PFSK-1 (cell line): ENCODE data around the gene GMDS.

Source experiments
- FOXP2 ChIP-seq: optimal IDR thresholded peaks from 2 replicates; pipeline ENCODE3; 2011; ENCODE audit warnings: borderline replicate concordance, control low read depth, inconsistent platforms; ENCODE audit not compliant: insufficient read depth; ENCODE audit errors: extremely low read length, extremely low read depth
- POLR2AphosphoS5 ChIP-seq: IDR thresholded peaks from 2 replicates; pipeline ENCODE4 v1.6.1; 2012; ENCODE audit warnings: low read depth, mild to moderate bottlenecking, control low read depth, low read length, moderate library complexity
- SIN3A ChIP-seq: IDR thresholded peaks from 2 replicates; pipeline ENCODE4 v1.6.1; 2012; ENCODE audit warnings: mild to moderate bottlenecking, low read length, moderate library complexity, borderline replicate concordance; ENCODE audit not compliant: insufficient read depth
- TAF1 ChIP-seq: IDR thresholded peaks from 2 replicates; pipeline ENCODE4 v1.6.1; 2012; ENCODE audit warnings: low read length, control low read depth, borderline replicate concordance; ENCODE audit not compliant: insufficient read depth
- TF ChIP-seq, protein P1 (sequence below), 2 experiments: IDR thresholded peaks; 2 replicates each; pipeline versions ENCODE4 v1.6.1 to v1.8.0; 2011 to 2012; ENCODE audit warnings: low read depth in 2 of 2, low read length in 2 of 2, control low read depth in 1 of 2, inconsistent platforms in 1 of 2, mild to moderate bottlenecking in 1 of 2, moderate library complexity in 1 of 2; ENCODE audit not compliant: insufficient read depth in 1 of 2

Gene GMDS

DNA sequence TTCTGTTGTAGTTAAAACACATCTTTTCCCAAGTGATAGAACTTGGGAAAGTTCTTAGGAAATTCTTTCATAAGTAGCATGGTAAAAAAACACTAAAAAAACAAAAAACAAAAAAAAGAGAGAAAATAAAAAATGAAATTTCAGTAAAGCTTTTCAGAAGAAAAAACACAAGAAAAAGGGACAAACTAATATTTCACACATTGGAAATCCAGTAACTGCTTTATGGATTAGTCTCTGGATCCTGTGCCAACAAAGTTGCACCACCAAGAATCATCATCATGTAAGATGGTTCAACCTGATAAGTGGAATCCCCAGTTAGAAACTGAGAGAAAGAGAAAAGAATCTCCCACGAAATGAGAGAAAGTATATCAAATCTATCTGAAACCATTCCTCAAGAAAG is 144.2 kb downstream of the GMDS start:
- TF ChIP-seq SIN3A: no peak
- TF ChIP-seq, protein P1, sequence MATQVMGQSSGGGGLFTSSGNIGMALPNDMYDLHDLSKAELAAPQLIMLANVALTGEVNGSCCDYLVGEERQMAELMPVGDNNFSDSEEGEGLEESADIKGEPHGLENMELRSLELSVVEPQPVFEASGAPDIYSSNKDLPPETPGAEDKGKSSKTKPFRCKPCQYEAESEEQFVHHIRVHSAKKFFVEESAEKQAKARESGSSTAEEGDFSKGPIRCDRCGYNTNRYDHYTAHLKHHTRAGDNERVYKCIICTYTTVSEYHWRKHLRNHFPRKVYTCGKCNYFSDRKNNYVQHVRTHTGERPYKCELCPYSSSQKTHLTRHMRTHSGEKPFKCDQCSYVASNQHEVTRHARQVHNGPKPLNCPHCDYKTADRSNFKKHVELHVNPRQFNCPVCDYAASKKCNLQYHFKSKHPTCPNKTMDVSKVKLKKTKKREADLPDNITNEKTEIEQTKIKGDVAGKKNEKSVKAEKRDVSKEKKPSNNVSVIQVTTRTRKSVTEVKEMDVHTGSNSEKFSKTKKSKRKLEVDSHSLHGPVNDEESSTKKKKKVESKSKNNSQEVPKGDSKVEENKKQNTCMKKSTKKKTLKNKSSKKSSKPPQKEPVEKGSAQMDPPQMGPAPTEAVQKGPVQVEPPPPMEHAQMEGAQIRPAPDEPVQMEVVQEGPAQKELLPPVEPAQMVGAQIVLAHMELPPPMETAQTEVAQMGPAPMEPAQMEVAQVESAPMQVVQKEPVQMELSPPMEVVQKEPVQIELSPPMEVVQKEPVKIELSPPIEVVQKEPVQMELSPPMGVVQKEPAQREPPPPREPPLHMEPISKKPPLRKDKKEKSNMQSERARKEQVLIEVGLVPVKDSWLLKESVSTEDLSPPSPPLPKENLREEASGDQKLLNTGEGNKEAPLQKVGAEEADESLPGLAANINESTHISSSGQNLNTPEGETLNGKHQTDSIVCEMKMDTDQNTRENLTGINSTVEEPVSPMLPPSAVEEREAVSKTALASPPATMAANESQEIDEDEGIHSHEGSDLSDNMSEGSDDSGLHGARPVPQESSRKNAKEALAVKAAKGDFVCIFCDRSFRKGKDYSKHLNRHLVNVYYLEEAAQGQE (IDR thresholded peaks at IDR 0.05; ENCODE audit: insufficient read depth in 1 of 2, low read depth in 2 of 2, low read length in 2 of 2): no peak
- no peak for TF ChIP-seq POLR2AphosphoS5
- TF ChIP-seq FOXP2: no peak
- no peak for TF ChIP-seq TAF1

DNA sequence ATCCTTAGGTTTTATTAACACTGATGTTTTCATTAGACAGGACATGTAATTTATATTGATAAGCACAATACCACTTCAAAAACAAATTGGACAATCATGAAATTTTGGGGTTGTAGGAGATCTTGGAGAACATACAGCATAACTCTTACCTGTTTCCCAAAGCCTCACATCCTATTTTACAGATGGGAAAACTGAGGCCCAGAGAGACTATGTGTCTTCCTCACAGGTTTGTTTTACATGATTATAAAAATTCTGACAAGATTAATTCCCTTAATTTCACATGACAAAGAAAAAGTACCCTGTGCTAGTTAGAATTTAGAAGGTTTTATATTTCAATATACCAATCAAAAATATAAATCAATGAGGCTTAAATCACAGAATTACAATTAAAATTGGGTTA is 145.5 kb downstream of the GMDS start:
- no peak for TF ChIP-seq TAF1
- no peak for TF ChIP-seq FOXP2
- TF ChIP-seq, protein P1 (IDR thresholded peaks at IDR 0.05; ENCODE audit: insufficient read depth in 1 of 2, low read depth in 2 of 2, low read length in 2 of 2): no peak
- no peak for TF ChIP-seq SIN3A
- no peak for TF ChIP-seq POLR2AphosphoS5

DNA sequence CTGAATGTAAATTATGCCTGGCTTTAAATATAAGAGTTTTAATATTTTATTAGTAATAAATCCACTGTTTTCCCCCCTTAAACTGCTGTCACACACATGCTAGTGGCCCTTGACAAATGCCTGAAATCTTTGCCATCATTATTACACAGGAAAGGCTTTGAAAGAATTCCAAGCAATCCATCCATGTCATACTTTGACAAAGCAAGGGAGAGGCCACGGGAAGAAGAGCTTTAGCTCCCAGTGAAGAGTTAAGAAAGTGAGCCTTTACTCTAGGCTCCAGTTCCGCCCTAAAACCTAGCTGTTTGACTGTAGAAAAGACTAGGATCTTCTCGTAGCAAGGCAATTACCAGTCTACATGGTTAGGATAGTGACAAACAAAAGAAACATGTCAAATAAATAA is 147.9 kb downstream of the GMDS start:
- TF ChIP-seq TAF1 (no peak), FOXP2 (no peak), POLR2AphosphoS5 (no peak), SIN3A (no peak)
- TF ChIP-seq, protein P1 (IDR thresholded peaks at IDR 0.05; ENCODE audit: insufficient read depth in 1 of 2, low read depth in 2 of 2, low read length in 2 of 2): no peak

DNA sequence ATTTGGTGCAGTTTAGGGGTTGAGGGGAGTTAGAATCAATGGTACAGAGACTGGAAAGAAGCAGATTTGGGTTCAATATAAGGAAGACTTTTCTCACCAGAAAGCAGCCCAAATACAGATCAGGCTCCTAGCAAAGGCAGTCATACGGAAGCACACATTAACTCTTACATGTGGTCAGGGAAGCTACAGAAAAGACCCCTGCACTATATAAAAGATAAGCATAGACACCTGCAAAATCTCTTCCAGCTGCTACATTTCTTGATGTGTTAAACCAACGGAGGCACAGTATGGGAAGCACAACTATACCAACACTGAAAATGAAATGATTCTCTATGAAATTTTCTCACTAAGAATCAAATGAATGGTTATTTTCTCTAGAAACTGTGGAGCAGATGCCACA is 150.8 kb downstream of the GMDS start:
- TF ChIP-seq, protein P1 (IDR thresholded peaks at IDR 0.05; ENCODE audit: insufficient read depth in 1 of 2, low read depth in 2 of 2, low read length in 2 of 2): no peak
- TF ChIP-seq POLR2AphosphoS5 (no peak), SIN3A (no peak), FOXP2 (no peak)
